Measurements from ENCODE around the gene GMDS.

- no peak for TF ChIP-seq POLR2A (IDR thresholded peaks at IDR 0.05)
- TF ChIP-seq, protein P1, sequence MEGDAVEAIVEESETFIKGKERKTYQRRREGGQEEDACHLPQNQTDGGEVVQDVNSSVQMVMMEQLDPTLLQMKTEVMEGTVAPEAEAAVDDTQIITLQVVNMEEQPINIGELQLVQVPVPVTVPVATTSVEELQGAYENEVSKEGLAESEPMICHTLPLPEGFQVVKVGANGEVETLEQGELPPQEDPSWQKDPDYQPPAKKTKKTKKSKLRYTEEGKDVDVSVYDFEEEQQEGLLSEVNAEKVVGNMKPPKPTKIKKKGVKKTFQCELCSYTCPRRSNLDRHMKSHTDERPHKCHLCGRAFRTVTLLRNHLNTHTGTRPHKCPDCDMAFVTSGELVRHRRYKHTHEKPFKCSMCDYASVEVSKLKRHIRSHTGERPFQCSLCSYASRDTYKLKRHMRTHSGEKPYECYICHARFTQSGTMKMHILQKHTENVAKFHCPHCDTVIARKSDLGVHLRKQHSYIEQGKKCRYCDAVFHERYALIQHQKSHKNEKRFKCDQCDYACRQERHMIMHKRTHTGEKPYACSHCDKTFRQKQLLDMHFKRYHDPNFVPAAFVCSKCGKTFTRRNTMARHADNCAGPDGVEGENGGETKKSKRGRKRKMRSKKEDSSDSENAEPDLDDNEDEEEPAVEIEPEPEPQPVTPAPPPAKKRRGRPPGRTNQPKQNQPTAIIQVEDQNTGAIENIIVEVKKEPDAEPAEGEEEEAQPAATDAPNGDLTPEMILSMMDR (IDR thresholded peaks at IDR 0.05): no peak
These were observed 332.7 kb downstream of the GMDS start for GRCh38 chr6:1912731-1913130.

All from heart left ventricle (tissue), 13 donors.